HG03135 (cell line): Measurements from ENCODE around the gene IRF9.
"Not testable (repeated sequence)": the region's sequence is repeated elsewhere in the genome, so short reads cannot be mapped to it uniquely, and the experiment has no call there.

Source experiments
- ATAC-seq: cut with Tn5 transposase; IDR thresholded peaks from one replicate; pipeline ENCODE4 v1.9.1; 2021; ENCODE audit warnings: mild to moderate bottlenecking, moderate library complexity; ENCODE audit not compliant: unreplicated experiment

IRF9 gene

GRCh38 chr14:24190416-24190815, 29.4 kb downstream of the IRF9 start:
- ATAC-seq, result no peak

GRCh38 chr14:24192933-24193332, 31.9 kb downstream of the IRF9 start:
- no peak for ATAC-seq

GRCh38 chr14:24194186-24194872, 33.3 kb downstream of the IRF9 start:
- no peak for ATAC-seq

GRCh38 chr14:24194873-24195185, 33.8 kb downstream of the IRF9 start:
- ATAC-seq, result no peak

GRCh38 chr14:24195186-24196070, 34.4 kb downstream of the IRF9 start, which contains the start of gene TM9SF1:
TM9SF1 (minus strand) TSS chr14:24195441; CDS start chr14:24195019, 422 bp downstream.
- ATAC-seq, result peak; percentile 86

GRCh38 chr14:24196071-24197055, 35.3 kb downstream of the IRF9 start:
- no peak for ATAC-seq

- no peak for ATAC-seq
Measured at GRCh38 chr14:24197056-24197450, 36.0 kb downstream of the IRF9 start.

GRCh38 chr14:24198814-24199524, 37.9 kb downstream of the IRF9 start:
- ATAC-seq, result no peak

- not testable (repeated sequence) for ATAC-seq
Measured at GRCh38 chr14:24202538-24202937, 41.5 kb downstream of the IRF9 start.

GRCh38 chr14:24203249-24203886, 42.3 kb downstream of the IRF9 start:
- ATAC-seq, result not testable (repeated sequence)

- ATAC-seq, result no peak
Measured at GRCh38 chr14:24204163-24205146, 43.4 kb downstream of the IRF9 start.

GRCh38 chr14:24206260-24207103, 45.4 kb downstream of the IRF9 start:
- ATAC-seq, result no peak

- ATAC-seq, result no peak
Measured at GRCh38 chr14:24207104-24207551, 46.1 kb downstream of the IRF9 start.

GRCh38 chr14:24207625-24208024, 46.6 kb downstream of the IRF9 start:
- ATAC-seq, result no peak

- no peak for ATAC-seq
Measured at GRCh38 chr14:24211311-24211710, 50.2 kb downstream of the IRF9 start.

- ATAC-seq, result peak; percentile 73
Measured at GRCh38 chr14:24212924-24213865, 52.1 kb downstream of the IRF9 start, which contains the start of gene CHMP4A. CHMP4A (minus strand) TSS chr14:24213488; CDS start chr14:24213439, 49 bp downstream.
